Neural cell (in vitro differentiated cells): Measurements from ENCODE around the gene ACAD10.

Experiments
- EP300 ChIP-seq: fragments of 450-650 bp; conservative IDR thresholded peaks from 2 replicates; pipeline ENCODE4 v1.6.1; 2014; ENCODE audit warnings: antibody characterized with exemption, mild to moderate bottlenecking, moderate library complexity; ENCODE audit not compliant: poor library complexity, severe bottlenecking
- EZH2 ChIP-seq: fragments of 200-600, 300-800 bp; shearing (Covaris generic), sonication (generic); IDR thresholded peaks from 2 replicates; pipeline ENCODE4 v1.6.1; 2014; ENCODE audit warnings: antibody characterized with exemption, low read length, borderline replicate concordance, mild to moderate bottlenecking; ENCODE audit not compliant: insufficient read depth, poor library complexity, severe bottlenecking
- MXI1 ChIP-seq: fragments of 450-650 bp; conservative IDR thresholded peaks from 2 replicates; pipeline ENCODE4 v1.6.1; 2014; ENCODE audit warnings: antibody characterized with exemption, mild to moderate bottlenecking; ENCODE audit not compliant: poor library complexity, severe bottlenecking
- POLR2AphosphoS5 ChIP-seq: IDR thresholded peaks from 2 replicates; pipeline ENCODE4 v1.6.1; 2012
- SMC3 ChIP-seq: fragments of 450-650 bp; conservative IDR thresholded peaks from 2 replicates; pipeline ENCODE4 v1.6.1; 2014; ENCODE audit warnings: antibody characterized with exemption, mild to moderate bottlenecking, moderate library complexity; ENCODE audit not compliant: poor library complexity
- TAF1 ChIP-seq: IDR thresholded peaks from 2 replicates; pipeline ENCODE4 v1.6.1; 2012; ENCODE audit warnings: low read depth
- TF ChIP-seq, protein P1 (sequence below): fragments of 450-650 bp; IDR thresholded peaks from 2 replicates; pipeline ENCODE4 v1.5.1; 2014; ENCODE audit warnings: antibody characterized with exemption, mild to moderate bottlenecking, moderate library complexity; ENCODE audit not compliant: poor library complexity, severe bottlenecking
- TF ChIP-seq, protein P2 (sequence below): IDR thresholded peaks from 2 replicates; pipeline ENCODE4 v1.6.1; 2012; ENCODE audit warnings: borderline replicate concordance

DNA sequence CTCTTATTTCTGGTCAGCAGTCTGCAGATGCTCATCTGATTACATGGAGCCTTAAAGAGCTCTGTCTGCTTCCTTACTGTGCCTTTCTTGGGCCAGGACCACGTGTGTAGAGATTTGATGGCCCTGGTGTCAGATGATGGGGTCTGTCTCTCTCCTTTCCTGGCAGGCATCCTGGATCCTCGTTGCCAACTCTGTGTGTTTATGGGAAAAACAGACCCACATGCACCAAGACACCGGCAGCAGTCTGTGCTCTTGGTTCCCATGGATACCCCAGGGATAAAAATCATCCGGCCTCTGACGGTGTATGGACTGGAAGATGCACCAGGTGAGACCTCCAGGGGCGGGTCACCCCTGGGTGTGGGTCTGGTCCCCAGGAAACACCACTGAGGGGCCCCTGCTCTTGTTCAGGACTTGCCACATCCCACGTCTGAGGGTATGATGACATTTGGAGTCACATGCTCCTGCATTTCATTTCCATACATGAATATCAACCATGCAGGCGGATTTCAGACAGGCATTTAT is 62.4 kb downstream of the ACAD10 start:
- TF ChIP-seq, protein P1, sequence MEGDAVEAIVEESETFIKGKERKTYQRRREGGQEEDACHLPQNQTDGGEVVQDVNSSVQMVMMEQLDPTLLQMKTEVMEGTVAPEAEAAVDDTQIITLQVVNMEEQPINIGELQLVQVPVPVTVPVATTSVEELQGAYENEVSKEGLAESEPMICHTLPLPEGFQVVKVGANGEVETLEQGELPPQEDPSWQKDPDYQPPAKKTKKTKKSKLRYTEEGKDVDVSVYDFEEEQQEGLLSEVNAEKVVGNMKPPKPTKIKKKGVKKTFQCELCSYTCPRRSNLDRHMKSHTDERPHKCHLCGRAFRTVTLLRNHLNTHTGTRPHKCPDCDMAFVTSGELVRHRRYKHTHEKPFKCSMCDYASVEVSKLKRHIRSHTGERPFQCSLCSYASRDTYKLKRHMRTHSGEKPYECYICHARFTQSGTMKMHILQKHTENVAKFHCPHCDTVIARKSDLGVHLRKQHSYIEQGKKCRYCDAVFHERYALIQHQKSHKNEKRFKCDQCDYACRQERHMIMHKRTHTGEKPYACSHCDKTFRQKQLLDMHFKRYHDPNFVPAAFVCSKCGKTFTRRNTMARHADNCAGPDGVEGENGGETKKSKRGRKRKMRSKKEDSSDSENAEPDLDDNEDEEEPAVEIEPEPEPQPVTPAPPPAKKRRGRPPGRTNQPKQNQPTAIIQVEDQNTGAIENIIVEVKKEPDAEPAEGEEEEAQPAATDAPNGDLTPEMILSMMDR: no peak
- TF ChIP-seq TAF1 (no peak), EZH2 (no peak), SMC3 (no peak), POLR2AphosphoS5 (no peak), EP300 (no peak), MXI1 (no peak)
- TF ChIP-seq, protein P2, sequence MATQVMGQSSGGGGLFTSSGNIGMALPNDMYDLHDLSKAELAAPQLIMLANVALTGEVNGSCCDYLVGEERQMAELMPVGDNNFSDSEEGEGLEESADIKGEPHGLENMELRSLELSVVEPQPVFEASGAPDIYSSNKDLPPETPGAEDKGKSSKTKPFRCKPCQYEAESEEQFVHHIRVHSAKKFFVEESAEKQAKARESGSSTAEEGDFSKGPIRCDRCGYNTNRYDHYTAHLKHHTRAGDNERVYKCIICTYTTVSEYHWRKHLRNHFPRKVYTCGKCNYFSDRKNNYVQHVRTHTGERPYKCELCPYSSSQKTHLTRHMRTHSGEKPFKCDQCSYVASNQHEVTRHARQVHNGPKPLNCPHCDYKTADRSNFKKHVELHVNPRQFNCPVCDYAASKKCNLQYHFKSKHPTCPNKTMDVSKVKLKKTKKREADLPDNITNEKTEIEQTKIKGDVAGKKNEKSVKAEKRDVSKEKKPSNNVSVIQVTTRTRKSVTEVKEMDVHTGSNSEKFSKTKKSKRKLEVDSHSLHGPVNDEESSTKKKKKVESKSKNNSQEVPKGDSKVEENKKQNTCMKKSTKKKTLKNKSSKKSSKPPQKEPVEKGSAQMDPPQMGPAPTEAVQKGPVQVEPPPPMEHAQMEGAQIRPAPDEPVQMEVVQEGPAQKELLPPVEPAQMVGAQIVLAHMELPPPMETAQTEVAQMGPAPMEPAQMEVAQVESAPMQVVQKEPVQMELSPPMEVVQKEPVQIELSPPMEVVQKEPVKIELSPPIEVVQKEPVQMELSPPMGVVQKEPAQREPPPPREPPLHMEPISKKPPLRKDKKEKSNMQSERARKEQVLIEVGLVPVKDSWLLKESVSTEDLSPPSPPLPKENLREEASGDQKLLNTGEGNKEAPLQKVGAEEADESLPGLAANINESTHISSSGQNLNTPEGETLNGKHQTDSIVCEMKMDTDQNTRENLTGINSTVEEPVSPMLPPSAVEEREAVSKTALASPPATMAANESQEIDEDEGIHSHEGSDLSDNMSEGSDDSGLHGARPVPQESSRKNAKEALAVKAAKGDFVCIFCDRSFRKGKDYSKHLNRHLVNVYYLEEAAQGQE: no peak
